Endometrial microvascular endothelial cells (primary cell): ENCODE data around the gene TMEM123. TPM values are rescaled to one million over a fixed set of nuclear protein-coding genes. Genes with fewer than 3 reads are reported as not detected.

Source experiments
- in situ Hi-C: cut with HindIII; loops from 2 replicates; pipeline ENCODE4 v1.10.0; 2017; ENCODE audit warnings: low sequenced_read_pairs, low pct_unique_long_range_greater_than_20kb; ENCODE audit errors: inconsistent ontology term
- total RNA-seq: library from RNA; depleted of rRNA; stranded (reverse); fragments of >200 nt; gene quantifications from one replicate; pipeline ENCODE4 v1.2.3, GENCODE V29; 2015; ENCODE audit errors: inconsistent ontology term

TMEM123 gene
- total RNA-seq, 1 donor from 2014 or later: 200 TPM

DNA sequence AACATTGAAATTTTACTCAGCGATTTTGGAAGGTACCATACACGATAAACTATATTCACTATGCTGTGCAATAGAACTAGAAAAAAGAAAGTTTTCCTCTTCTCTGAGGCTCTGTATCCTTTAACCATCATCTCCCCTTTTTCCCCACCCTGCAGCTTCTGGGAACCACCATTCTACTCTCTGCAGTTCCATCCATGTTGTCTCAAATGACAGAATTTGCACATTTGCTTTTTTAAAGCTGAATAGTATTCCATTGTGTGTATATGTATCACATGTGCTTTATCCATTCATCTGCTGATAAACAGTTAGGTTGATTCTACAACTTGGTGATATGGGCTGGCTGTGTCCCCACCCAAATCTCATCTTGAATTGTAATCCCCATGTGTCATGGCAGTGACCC lies 21.2 kb downstream of the TMEM123 start:
- in situ Hi-C loops: no loop called here

DNA sequence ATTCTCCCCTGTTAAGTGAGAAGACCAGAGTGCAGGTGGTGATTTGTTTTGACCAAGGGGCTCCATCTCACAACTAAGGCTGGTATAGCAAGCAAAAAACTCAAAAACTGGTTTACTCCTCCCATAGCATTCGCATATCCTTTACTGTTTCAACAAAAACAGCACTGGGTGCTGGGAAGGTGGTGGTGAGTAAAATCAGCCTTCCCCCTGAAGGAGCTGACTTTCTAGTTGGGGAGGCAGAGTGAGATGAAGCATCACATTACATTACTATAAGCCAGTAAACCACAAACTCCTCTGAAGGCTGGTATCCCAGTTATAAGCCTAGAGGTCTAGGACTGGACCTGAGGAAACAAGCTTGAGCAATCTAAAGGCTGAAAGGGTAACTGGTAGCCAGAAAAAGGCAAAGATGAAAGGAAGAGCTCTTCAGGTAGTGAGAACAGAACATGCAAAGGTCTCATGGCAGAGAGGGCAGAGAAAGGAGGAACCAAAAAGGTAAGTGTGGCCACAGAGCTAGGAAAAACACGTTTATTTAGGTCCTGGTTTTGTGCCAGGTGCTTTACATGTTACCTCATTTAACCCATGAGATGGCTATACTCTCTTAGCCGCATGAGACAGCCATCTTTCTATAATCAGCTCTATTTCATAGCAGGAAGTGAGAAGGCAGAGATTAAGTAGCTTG lies 22.3 kb downstream of the TMEM123 start:
- in situ Hi-C loops: no loop called here

DNA sequence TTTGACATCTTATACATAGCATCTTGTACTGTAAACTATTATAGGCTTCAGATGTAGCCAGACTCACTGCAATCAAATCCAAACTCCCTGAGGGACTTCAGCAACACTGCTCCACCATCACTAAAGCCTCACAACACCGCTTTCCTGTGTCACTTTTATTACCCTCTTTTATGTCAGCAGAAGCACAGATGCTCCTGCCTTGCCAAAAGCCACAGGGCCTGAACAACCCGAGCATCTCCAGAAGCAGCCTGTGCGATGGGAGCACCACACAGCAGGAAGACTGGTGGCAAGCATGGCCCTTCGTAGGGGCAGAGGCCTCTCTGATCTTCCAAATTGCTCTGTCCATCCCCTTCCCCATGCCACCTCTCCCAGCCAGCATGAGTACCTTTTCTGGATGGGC lies 22.9 kb downstream of the TMEM123 start:
- in situ Hi-C loops: no loop called here

DNA sequence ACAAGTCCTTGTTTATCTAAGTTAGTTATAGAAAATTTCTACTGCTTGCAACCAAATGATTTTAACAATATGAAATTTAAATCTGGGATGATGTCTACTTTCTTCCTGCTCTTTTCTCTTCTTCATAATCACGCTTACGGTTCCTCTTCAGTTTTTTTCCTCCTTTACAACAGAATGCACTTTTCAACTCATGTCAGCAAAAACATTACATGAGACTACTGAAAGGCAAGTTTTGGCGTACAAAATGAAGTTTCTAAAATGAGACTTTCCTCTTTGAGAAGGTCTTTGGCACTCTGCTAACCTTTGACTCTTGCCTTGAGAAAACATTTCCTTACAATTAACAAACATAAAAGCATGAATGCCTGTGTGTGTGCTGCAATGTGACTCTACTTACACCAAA lies 23.3 kb downstream of the TMEM123 start:
- in situ Hi-C loops: no loop called here

DNA sequence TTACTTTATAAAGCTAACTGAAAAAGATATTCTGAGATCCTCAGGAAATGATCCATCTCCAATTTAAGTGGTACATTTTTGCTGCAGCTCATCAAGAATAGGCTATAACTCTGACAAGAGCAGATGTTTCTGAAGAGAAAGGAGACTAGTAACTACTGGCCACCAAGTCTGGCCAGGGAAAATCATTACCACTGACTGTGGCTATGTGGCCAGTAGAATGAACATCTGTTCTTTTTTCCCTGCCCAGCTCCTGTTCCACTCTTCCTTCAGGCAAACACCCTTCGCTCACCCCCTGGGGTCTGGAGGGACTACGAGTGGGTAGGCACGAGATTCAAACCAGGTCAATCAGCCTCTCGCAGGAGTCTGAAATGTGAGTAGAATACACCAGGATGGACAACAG lies 23.9 kb downstream of the TMEM123 start:
- in situ Hi-C loops: no loop called here

DNA sequence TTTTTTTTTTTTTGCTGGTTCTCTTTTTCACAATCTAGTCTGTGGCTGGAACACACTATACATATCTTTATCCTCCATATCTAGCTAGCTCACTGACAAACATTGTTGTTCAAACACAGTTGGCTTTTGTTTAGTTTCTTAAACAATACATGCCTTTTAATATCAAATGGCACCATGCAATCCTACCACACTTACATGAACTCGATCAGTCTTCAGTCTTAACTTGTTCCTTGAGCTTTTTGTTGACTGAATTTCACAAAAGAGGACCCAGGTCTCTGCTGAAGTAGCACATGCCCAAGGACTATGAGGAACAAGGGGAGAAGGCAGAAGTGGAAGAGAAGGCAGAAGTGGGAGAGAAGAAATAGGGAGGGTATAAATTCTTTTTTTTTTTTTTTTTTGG lies 25.5 kb downstream of the TMEM123 start:
- in situ Hi-C loops: no loop called here

DNA sequence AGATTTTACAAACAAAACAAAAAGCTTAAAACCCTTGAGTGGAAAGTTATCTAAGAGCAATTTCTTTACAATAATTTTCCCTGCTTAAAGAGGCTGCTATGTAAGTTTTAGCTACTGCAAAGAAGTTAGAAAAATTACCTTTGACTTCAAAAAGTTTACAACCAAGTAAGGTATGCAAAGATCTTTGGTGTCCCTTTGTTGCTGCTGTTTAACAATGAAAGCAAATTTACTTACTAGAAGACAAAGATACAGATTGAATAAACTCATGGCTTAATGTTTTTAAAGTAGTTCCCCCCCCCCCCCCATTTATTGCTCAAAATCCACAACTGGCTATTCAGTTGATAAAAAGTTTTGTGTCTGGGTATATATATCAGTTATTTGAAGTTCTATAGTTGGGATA lies 26.0 kb downstream of the TMEM123 start:
- in situ Hi-C loops: no loop called here

DNA sequence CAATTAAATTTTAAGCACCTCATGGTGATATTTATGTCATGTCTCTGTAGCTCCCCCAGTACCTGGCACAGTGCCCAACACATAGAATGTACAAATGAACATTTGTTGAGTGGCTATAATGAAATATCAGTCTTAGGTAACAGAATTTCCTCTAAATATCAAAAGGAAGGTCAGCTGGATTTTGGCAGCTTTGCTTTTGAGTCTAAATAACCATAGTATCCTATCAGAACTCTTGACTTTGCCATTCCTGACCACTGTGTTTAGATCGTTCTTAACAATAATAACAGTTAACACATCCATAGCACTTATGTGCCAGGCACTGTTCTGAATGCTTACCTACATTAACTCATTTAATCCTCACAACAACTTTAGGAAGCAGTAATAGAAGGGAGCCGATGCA lies 26.6 kb downstream of the TMEM123 start:
- in situ Hi-C loops: no loop called here

DNA sequence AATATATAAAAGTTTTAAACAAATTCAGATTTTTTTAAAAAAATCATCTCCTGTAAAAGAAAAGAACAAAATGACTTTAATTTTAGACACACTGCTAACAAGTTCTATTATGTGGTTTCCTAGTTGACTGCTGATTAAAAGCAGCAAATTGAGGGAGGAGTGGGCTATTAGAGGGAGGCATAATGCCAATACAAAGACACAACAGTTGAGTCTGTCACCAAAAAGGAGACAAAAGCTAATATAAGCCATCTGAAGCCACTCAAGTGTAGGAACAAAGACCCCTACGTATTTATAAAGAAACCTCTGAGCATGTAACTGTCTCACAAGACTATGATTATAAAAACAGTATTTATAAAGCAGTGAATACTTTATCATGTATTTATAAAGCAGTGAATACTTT lies 28.6 kb downstream of the TMEM123 start:
- in situ Hi-C loops: no loop called here

DNA sequence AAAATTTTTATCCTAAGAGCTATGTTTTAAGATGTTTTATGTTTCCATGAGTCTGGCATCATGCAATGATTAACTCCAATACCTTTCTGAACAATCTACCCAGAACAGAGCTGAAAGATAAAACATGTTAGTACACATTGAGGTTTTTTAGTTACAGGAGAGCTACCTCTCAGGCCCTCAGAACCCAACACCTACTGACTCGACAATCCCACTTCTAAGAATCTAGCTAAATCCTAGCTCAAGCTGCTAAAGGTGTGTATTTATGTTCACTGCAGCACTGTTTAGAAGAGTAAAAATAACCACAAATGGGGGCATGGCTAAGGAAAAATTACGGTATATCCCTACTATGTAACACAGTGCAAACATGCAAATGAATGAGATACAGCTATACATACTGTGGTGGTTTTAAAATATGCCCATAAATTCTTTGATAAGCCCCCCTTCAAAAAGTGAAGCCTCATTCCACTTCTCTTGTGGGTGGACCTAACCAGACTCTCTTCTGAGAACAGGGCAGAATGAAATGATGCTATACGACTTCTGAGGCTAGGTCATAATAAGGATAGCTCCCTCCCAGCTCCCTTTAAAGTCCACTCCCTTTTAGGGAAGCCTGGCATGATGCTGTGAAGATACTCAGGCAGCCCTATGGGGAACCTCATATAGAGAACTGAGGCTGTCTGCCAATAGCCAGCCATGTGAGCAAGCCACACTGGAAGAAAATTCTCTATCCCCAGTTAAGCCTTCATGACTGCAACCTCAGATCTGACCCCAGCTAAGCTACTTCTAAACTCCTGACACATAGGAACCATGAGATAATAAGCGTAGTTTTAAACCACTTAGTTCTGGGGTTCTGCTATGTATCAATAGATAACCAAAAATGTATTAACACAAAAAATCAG lies 29.5 kb downstream of the TMEM123 start:
- in situ Hi-C loops: no loop called here

DNA sequence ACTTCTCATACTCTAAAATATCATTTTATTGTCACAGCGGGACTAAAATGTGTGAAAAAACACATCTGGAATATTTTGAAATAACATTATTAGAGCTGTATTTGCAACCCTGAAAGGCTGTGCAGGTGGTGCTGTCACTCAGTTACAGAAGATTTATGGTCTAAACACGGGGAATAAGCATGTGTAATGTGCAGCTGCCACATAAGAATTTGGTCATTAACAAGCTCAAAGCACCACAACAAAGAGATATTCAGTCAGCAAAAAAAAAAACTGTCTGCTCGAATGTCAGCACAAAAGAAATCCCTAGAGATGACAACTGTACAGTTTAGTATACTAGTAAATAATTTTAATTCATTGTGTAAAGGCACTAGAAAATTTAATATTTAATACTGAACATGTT lies 31.3 kb downstream of the TMEM123 start:
- in situ Hi-C loops: no loop called here

DNA sequence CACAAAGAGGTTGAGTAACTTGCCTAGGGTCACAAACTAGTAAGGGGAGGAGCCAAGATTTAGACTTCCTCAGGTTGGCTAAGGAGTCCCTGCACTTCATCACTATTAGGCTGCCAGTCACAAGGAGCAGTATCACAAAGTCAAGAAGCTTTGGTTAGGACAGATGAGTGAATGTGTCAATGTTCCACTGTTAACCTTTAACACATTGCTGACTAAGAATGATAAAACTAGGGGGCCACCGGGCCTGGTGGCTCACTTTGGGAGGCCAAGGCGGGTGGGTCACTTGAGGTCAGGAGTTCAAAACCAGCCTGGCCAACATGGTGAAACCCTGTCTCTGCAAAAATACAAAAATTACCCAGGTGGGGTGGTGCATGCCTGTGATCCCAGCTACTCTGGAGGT lies 32.0 kb downstream of the TMEM123 start:
- in situ Hi-C loops: no loop called here

DNA sequence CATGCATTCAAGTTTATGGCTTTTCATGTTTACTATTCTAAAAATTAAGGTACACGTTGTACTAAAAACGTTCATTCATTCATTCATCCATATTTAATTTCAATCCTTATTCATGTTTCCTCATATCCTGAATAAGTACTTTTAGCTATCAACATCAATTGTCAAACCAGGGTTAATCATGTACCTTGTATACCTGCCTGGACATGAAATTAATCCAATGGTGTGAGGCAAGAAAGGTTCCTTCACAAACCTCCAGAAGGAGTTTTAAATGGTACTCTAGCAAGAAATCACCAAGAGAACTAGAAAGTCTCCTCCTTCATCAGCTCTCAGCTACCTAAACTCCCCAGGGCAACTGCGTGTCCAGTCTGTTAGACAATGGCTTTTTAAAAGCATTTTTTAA lies 33.4 kb downstream of the TMEM123 start:
- in situ Hi-C loops: no loop called here

DNA sequence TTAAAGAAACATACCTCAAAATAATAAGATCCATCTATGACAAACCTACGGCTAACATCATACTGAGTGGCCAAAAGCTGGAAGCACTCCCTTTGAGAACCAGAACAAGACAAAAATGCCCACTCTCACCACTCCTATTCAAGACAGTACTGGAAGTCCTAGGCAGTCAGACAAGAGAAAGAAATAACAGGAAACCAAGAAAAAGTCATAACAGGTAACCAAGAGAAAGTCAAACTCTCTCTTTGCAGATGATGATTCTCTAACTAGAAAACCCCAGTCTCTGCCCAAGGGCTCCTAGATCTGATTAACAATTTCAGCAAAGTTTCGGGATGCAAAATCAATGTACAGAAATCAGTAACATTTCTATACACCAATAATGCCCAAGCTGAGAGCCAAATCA lies 35.6 kb downstream of the TMEM123 start:
- in situ Hi-C loops: no loop called here

DNA sequence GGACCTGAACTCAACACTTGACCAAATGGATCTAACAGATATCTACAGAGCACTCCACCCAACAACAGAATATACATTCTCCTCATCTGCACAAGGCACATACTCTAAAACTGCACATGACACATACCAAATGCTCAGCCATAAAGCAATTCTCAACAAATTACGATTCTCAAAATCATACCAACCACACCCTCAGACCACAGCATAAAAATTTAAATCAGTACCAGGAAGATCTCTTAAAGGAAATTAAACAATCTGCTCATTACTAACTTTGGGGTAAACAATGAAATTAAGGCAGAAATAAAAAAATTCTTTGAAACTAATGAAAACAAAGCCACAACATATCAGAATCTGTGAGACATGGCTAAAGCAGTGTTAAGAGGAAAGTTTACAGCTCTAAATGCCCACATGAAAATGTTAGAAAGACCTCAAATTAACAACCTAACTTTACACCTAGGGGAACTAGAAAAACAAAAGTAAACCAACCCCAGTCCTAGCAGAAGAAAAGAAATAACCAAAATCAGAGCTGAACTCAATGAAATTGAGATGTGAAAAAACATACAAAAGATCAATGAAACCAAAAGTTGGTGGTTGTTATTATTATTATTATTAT lies 37.2 kb downstream of the TMEM123 start:
- in situ Hi-C loops: no loop called here

DNA sequence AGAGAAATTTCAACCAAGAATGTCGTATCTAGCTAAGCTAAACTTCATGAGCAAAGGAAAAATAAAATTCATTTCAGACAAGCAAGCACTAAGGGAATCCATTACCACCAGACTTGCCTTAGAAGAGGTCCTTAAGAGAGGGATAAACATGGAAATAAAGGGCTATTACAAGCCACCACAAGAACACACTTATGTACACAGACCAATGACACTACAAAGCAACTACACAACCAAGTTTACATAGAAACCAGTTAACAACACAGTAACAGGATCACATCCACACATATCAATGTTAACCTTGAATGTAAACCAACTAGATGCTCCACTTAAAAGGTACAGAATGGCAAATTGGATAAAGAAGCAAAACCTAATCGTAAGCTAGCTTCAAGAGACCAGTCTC lies 38.0 kb downstream of the TMEM123 start:
- in situ Hi-C loops: no loop called here

DNA sequence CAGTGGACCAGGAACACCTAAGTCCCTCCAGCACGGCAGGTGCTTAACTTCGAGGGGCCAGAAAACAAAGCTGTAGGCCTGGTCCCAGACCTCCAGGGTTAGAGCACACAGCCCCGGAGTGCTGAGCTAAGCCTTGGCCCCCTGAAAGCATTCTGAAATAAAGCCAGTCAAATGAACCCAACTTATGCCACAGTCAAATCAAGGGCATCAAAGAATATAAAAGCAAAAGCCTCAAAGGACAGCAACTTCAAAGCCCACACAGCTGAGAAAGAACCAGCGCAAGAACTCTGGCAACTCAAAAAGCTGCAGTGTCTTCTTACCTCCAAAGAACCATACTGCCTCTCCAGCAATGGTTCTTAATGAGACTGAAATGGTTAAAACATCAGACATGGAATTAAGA lies 39.1 kb downstream of the TMEM123 start:
- in situ Hi-C loops: no loop called here

DNA sequence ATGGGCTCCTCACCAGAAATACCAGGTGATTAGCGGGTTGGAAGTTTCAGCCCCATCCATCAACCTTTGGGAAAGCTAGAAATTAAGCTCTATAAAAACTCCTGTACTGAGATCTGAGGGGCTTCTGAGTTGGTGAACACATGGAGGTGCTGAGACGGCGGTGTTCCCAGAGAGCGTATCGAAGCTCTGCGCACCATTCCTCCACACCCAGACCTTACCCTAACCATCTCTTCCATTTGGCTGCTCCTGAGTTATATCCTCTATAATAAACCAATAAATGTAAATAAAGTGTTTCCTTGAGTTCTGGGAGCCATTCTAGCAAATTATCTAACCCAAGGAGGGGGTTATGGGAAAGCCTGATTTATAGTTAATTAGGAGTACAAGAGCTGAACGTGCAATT lies 41.4 kb downstream of the TMEM123 start:
- in situ Hi-C loops: no loop called here

DNA sequence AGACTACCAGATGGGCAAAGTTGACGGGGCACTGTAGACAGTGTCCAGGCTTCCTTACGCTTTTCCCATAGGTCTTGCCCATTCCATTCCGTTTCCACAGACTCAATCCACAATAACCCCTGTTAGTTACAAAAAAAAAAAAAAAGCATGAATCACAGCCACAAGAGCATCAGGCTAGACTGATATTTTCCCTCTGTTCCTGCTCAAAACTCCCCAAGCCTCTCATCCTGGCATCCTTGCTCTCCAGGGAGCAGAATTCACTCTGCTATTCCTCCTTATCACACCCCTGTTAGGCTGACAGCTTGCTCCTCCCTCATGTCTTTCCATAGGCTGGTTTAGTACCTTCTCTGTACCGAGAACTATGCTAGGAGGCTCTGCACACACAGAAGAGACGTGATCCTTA lies 42.2 kb downstream of the TMEM123 start:
- in situ Hi-C loops: no loop called here

DNA sequence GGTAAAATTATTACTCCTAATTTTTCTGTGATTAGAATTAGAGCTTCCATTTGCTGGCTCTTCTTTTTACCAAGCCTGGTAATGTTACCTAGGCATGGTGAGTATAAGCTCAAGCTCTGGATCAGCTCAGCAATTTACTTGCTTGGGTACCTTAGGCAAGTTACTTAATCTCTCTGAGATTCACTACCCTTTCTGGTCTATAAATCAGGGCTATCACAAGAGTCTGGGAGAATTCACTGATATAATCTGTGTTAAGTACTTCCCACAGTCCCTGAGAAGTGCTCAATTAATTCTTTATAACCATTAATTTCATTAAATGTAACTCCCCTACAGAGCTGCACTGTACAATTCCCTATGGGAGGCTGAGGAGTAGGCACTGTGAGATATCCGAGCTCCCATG lies 44.2 kb downstream of the TMEM123 start:
- in situ Hi-C loops: no loop called here
